ENCODE data around the gene MR1. TPM values are rescaled to one million over a fixed set of nuclear protein-coding genes. Genes with fewer than 3 reads are reported as not detected.
"Not testable (repeated sequence)": the region's sequence is repeated elsewhere in the genome, so short reads cannot be mapped to it uniquely, and the experiment has no call there.

Gene MR1
- total and polyA plus RNA-seq, 12 donors = 3.9 to 36.1 (median 26.1) TPM

GRCh38 chr1:181044449-181044966, 10.7 kb downstream of the MR1 start:
- no peak for DNase-seq
- intact Hi-C loops (cut with DNase I) = no loop called here
- no peaks in the 10 kb centered on the region for H3K36me3 ChIP-seq (replicated peaks in 1 of 2)
- H3K27ac ChIP-seq = no peak overlapping the region
- no peaks in the 10 kb centered on the region for H3K27me3 ChIP-seq
- 73 to 82% (median 79%) methylated on average over 5 of the region's 5 CpGs for WGBS, 4 donors
- H3K9me3 ChIP-seq (replicated peaks in 1 of 3) = no peaks in the 10 kb centered on the region
- no peak for TF ChIP-seq POLR2A (IDR thresholded peaks at IDR 0.05)
- TF ChIP-seq, protein P1, sequence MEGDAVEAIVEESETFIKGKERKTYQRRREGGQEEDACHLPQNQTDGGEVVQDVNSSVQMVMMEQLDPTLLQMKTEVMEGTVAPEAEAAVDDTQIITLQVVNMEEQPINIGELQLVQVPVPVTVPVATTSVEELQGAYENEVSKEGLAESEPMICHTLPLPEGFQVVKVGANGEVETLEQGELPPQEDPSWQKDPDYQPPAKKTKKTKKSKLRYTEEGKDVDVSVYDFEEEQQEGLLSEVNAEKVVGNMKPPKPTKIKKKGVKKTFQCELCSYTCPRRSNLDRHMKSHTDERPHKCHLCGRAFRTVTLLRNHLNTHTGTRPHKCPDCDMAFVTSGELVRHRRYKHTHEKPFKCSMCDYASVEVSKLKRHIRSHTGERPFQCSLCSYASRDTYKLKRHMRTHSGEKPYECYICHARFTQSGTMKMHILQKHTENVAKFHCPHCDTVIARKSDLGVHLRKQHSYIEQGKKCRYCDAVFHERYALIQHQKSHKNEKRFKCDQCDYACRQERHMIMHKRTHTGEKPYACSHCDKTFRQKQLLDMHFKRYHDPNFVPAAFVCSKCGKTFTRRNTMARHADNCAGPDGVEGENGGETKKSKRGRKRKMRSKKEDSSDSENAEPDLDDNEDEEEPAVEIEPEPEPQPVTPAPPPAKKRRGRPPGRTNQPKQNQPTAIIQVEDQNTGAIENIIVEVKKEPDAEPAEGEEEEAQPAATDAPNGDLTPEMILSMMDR (IDR thresholded peaks at IDR 0.05) = no peak
- no peak overlapping the region for H3K4me3 ChIP-seq
- H3K4me1 ChIP-seq (replicated peaks in 1 of 2) = peaks cover 0 to 8% of the 10 kb centered on the region in 2 donors

DNA sequence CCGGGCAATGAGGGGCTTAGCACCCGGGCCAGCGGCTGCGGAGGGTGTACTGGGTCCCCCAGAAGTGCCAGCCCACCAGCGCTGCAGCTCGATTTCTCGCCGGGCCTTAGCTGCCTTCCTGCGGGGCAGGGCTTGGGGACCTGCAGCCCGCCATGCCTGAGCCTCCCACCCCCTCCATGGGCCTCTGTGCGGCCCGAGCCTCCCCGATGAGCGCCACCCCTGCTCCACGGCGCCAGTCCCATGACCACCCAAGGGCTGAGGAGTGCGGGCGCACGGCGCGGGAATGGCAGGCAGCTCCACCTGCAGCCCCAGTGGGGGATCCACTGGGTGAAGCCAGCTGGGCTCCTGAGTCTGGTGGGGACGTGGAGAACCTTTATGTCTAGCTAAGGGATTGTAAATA, 12.2 kb downstream of the MR1 start:
- not testable (repeated sequence) for H3K27me3 ChIP-seq, H3K27ac ChIP-seq

DNA sequence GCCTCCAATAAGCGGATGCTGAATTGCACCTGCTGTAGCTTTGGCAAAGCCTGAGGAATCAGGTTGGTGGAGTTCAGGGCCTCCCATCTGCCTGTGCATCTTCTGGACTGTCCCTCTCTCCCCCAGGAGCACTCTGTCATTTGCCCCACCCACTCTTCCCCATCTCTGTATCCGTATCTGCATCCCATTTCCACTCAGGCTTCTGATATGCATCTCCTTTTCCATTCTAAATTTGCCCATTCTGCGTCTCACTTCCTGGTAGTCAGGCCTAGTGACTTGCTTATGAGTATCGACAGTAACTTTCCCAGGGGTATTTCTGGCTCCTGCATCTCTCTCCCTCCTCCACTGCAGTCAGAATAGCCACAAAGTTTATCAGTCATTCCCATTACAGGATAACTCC, 15.6 kb downstream of the MR1 start:
- WGBS, 4 donors = 91 to 93% (median 92%) methylated on average over 4 of the region's 4 CpGs
- TF ChIP-seq, protein P1 (IDR thresholded peaks at IDR 0.05) = no peak
- no peak for TF ChIP-seq POLR2A (IDR thresholded peaks at IDR 0.05)
- no peak for DNase-seq
- H3K27me3 ChIP-seq = no peaks in the 10 kb centered on the region
- no peak overlapping the region for H3K4me3 ChIP-seq
- intact Hi-C loops (cut with DNase I) = no loop called here
- H3K36me3 ChIP-seq (replicated peaks in 1 of 2) = no peaks in the 10 kb centered on the region
- H3K9me3 ChIP-seq (replicated peaks in 1 of 3) = no peaks in the 10 kb centered on the region
- peaks cover 0 to 3% of the 10 kb centered on the region in 2 donors for H3K4me1 ChIP-seq (replicated peaks in 1 of 2)
- H3K27ac ChIP-seq = no peak overlapping the region

More for the DNA sequence above, 12.2 kb downstream of the MR1 start:
- H3K4me1 ChIP-seq (replicated peaks in 1 of 2); DNase-seq; H3K9me3 ChIP-seq (replicated peaks in 1 of 3); H3K36me3 ChIP-seq (replicated peaks in 1 of 2); intact Hi-C loops (cut with DNase I); H3K4me3 ChIP-seq: not testable (repeated sequence)
- WGBS, 4 donors = 95 to 98% (median 97%) methylated on average over 6 to 22 of the region's 22 CpGs

DNA sequence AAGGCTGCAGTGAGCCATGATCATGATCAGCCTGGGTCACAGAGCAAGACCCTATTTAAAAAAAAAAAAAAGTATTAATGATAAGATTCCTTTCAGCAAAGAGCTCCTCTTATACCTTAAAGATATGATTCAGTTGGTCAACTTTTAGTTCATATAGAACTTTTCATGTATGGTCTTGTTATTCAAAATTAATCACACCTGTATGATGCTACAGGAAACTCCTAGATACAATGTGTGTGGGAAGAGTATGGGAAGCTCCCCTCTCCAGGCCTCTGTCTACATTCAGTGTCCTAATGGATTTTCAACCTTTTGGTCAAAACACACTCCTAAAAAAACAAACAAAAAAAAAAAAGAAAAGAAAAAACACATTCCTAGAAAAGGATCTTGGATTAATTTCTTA, 17.1 kb downstream of the MR1 start:
- H3K4me3 ChIP-seq = no peak overlapping the region
- H3K27ac ChIP-seq = no peak overlapping the region
- H3K9me3 ChIP-seq (replicated peaks in 1 of 3) = no peaks in the 10 kb centered on the region
- intact Hi-C loops (cut with DNase I) = no loop called here
- H3K36me3 ChIP-seq (replicated peaks in 1 of 2) = no peaks in the 10 kb centered on the region
- no peaks in the 10 kb centered on the region for H3K4me1 ChIP-seq (replicated peaks in 1 of 2)
- DNase-seq = no peak
- no peak for TF ChIP-seq POLR2A (IDR thresholded peaks at IDR 0.05)
- TF ChIP-seq, protein P1 (IDR thresholded peaks at IDR 0.05) = no peak
- H3K27me3 ChIP-seq = no peaks in the 10 kb centered on the region

- TF ChIP-seq, protein P1 (IDR thresholded peaks at IDR 0.05) = no peak
- TF ChIP-seq POLR2A (IDR thresholded peaks at IDR 0.05) = no peak
- 82 to 95% (median 95%) methylated on average over 6 of the region's 6 CpGs for WGBS, 4 donors
- no peaks in the 10 kb centered on the region for H3K9me3 ChIP-seq (replicated peaks in 1 of 3)
- intact Hi-C loops (cut with DNase I) = no loop called here
- H3K27me3 ChIP-seq = no peaks in the 10 kb centered on the region
- H3K27ac ChIP-seq = no peak overlapping the region
- peaks cover 0 to 3% of the 10 kb centered on the region in 2 donors for H3K4me1 ChIP-seq (replicated peaks in 1 of 2)
- no peaks in the 10 kb centered on the region for H3K36me3 ChIP-seq (replicated peaks in 1 of 2)
- DNase-seq = no peak
- H3K4me3 ChIP-seq = no peak overlapping the region
Measured at GRCh38 chr1:181056560-181056959, 22.8 kb downstream of the MR1 start.
